LNCaP clone FGC (cell line): ENCODE data around the gene FMN1.

Experiments
- DNase-seq: peaks from one replicate; pipeline ENCODE4 v3.0.0-alpha.2; 2011; ENCODE audit warnings: low read depth
- H3K4me3 ChIP-seq: 2 replicates; pipeline ENCODE4 v1.5.1; 2011; ENCODE audit warnings: mild to moderate bottlenecking, low read depth, low read length, control low read depth
- CTCF ChIP-seq: IDR thresholded peaks from 2 replicates; pipeline ENCODE4 v1.5.1; 2012; ENCODE audit warnings: mild to moderate bottlenecking; ENCODE audit not compliant: control insufficient read depth, insufficient read depth; ENCODE audit errors: extremely low read depth

The FMN1 gene

GRCh38 chr15:32738666-32739065, 455.8 kb downstream of the FMN1 start:
- TF ChIP-seq CTCF, result no peak
- DNase-seq, result no peak
- H3K4me3 ChIP-seq, result no peak overlapping the region

GRCh38 chr15:32737304-32737703, 457.2 kb downstream of the FMN1 start:
- no peak overlapping the region for H3K4me3 ChIP-seq
- TF ChIP-seq CTCF, result no peak
- DNase-seq, result no peak

GRCh38 chr15:32736701-32737061, 457.8 kb downstream of the FMN1 start:
- no peak for TF ChIP-seq CTCF
- H3K4me3 ChIP-seq, result no peak overlapping the region
- no peak for DNase-seq

- no peak for DNase-seq
- no peak for TF ChIP-seq CTCF
- no peak overlapping the region for H3K4me3 ChIP-seq
Measured at GRCh38 chr15:32735989-32736700, 458.4 kb downstream of the FMN1 start.

GRCh38 chr15:32733281-32733680, 461.2 kb downstream of the FMN1 start:
- DNase-seq, result no peak
- TF ChIP-seq CTCF, result no peak
- H3K4me3 ChIP-seq, result no peak overlapping the region

- no peak for DNase-seq
- H3K4me3 ChIP-seq, result no peak overlapping the region
- TF ChIP-seq CTCF, result no peak
Measured at GRCh38 chr15:32732574-32733157, 461.8 kb downstream of the FMN1 start.
